ENCODE results near the gene GMDS.

DNA sequence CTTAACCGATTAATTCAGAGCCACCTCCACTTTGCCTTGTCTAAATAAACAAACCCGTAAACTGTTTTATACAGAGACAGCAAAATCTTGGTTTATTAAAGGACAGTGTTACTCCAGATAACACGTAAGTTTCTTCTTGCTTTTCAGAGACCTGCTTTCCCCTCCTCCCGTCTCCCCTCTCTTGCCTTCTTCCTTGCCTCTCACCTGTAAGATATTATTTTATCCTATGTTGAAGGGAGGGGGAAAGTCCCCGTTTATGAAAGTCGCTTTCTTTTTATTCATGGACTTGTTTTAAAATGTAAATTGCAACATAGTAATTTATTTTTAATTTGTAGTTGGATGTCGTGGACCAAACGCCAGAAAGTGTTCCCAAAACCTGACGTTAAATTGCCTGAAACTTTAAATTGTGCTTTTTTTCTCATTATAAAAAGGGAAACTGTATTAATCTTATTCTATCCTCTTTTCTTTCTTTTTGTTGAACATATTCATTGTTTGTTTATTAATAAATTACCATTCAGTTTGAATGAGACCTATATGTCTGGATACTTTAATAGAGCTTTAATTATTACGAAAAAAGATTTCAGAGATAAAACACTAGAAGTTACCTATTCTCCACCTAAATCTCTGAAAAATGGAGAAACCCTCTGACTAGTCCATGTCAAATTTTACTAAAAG, 633.0 kb downstream of the GMDS start:
- TF ChIP-seq, protein P1, sequence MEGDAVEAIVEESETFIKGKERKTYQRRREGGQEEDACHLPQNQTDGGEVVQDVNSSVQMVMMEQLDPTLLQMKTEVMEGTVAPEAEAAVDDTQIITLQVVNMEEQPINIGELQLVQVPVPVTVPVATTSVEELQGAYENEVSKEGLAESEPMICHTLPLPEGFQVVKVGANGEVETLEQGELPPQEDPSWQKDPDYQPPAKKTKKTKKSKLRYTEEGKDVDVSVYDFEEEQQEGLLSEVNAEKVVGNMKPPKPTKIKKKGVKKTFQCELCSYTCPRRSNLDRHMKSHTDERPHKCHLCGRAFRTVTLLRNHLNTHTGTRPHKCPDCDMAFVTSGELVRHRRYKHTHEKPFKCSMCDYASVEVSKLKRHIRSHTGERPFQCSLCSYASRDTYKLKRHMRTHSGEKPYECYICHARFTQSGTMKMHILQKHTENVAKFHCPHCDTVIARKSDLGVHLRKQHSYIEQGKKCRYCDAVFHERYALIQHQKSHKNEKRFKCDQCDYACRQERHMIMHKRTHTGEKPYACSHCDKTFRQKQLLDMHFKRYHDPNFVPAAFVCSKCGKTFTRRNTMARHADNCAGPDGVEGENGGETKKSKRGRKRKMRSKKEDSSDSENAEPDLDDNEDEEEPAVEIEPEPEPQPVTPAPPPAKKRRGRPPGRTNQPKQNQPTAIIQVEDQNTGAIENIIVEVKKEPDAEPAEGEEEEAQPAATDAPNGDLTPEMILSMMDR (IDR thresholded peaks at IDR 0.05): no peak
- no peak for TF ChIP-seq POLR2A (IDR thresholded peaks at IDR 0.05)

Measured in heart left ventricle (tissue), 13 donors.